ENCODE results near the gene FERMT3. TPM values are rescaled to one million over a fixed set of nuclear protein-coding genes. Genes with fewer than 3 reads are reported as not detected.

FERMT3 gene
- total and polyA plus RNA-seq, 2 of the 13 experiments (the other 11 are each of a cell fraction or from before 2014, with no cell fraction given): 0.29 TPM; not detected in 1

DNA sequence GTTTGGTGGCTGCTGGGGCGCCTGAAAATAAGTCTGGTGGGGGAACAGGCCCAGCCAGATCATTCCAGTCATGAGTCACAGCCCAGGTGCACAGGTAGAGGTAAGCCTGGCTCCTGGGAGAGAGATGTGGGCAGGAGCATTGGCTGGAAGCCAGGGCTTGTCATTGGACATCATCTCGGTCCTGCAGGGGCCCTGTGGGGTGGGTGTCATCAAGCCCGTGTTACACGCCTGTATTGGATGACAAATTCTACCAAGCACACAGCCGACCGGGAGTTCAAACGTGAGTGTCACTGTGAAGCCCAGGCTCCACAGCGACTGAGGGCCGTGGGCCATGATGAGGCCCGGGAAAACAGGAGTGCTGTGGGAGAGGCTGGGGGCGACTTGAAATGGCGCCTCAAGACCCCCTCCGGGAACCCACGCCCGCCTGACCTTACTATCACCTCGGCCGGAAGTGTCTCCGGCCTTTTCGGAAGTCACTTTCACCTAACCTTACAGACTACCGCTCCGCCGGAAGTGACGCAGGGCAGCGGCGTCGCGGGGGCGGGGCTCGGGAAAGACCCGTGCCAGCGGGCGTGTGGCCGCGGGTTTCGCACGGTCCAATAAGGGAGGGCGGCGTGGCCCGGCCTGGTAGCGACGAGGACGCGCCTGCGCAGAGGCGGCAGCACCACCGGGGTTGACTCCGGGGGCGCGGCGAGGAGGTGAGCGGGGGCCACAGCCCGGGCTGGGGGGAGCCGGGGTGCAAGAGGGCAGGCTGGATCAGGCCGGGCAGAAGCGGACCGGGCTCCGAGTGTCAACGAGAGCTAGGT lies 34.1 kb downstream of the FERMT3 start, which contains the start of gene FKBP2 (continued):
- TF ChIP-seq, protein P1, sequence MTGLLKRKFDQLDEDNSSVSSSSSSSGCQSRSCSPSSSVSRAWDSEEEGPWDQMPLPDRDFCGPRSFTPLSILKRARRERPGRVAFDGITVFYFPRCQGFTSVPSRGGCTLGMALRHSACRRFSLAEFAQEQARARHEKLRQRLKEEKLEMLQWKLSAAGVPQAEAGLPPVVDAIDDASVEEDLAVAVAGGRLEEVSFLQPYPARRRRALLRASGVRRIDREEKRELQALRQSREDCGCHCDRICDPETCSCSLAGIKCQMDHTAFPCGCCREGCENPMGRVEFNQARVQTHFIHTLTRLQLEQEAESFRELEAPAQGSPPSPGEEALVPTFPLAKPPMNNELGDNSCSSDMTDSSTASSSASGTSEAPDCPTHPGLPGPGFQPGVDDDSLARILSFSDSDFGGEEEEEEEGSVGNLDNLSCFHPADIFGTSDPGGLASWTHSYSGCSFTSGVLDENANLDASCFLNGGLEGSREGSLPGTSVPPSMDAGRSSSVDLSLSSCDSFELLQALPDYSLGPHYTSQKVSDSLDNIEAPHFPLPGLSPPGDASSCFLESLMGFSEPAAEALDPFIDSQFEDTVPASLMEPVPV (CRISPR knock-in tag; IDR thresholded peaks at IDR 0.05): peak; percentile 26
- no peak for TF ChIP-seq MBNL3 (CRISPR knock-in tag; conservative IDR thresholded peaks at IDR 0.05)
- TF ChIP-seq GATAD2A (CRISPR knock-in tag; IDR thresholded peaks at IDR 0.05): peak; percentile 36; the same call in 1 of the 2 replicates
- TF ChIP-seq RFXAP (CRISPR knock-in tag; IDR thresholded peaks at IDR 0.05; ENCODE audit: borderline replicate concordance): peak; percentile 64; the same call in 1 of the 2 replicates
- TF ChIP-seq, protein P2, sequence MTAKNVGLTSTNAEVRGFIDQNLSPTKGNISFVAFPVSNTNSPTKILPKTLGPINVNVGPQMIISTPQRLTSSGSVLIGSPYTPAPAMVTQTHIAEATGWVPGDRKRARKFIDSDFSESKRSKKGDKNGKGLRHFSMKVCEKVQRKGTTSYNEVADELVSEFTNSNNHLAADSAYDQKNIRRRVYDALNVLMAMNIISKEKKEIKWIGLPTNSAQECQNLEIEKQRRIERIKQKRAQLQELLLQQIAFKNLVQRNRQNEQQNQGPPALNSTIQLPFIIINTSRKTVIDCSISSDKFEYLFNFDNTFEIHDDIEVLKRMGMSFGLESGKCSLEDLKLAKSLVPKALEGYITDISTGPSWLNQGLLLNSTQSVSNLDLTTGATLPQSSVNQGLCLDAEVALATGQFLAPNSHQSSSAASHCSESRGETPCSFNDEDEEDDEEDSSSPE (CRISPR knock-in tag; IDR thresholded peaks at IDR 0.05): peak; percentile 89
- TF ChIP-seq ZNF251 (CRISPR knock-in tag; IDR thresholded peaks at IDR 0.05): no peak
- TF ChIP-seq KMT2B (CRISPR knock-in tag; IDR thresholded peaks at IDR 0.05): no peak
- TF ChIP-seq HOXA3 (CRISPR knock-in tag; IDR thresholded peaks at IDR 0.05): peak; percentile 82; the same call in 1 of the 2 replicates
- TF ChIP-seq, protein P3, sequence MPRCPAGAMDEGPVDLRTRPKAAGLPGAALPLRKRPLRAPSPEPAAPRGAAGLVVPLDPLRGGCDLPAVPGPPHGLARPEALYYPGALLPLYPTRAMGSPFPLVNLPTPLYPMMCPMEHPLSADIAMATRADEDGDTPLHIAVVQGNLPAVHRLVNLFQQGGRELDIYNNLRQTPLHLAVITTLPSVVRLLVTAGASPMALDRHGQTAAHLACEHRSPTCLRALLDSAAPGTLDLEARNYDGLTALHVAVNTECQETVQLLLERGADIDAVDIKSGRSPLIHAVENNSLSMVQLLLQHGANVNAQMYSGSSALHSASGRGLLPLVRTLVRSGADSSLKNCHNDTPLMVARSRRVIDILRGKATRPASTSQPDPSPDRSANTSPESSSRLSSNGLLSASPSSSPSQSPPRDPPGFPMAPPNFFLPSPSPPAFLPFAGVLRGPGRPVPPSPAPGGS (CRISPR knock-in tag; IDR thresholded peaks at IDR 0.05): peak; percentile 81; the same call in 1 of the 2 replicates
- TF ChIP-seq, protein P4, sequence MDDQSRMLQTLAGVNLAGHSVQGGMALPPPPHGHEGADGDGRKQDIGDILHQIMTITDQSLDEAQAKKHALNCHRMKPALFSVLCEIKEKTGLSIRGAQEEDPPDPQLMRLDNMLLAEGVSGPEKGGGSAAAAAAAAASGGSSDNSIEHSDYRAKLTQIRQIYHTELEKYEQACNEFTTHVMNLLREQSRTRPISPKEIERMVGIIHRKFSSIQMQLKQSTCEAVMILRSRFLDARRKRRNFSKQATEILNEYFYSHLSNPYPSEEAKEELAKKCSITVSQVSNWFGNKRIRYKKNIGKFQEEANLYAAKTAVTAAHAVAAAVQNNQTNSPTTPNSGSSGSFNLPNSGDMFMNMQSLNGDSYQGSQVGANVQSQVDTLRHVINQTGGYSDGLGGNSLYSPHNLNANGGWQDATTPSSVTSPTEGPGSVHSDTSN (CRISPR knock-in tag; IDR thresholded peaks at IDR 0.05; ENCODE audit: borderline replicate concordance): no peak
- TF ChIP-seq DNMT1 (CRISPR knock-in tag; IDR thresholded peaks at IDR 0.05): peak; percentile 80
- TF ChIP-seq SOX5 (CRISPR knock-in tag; IDR thresholded peaks at IDR 0.05; ENCODE audit: borderline replicate concordance): peak; percentile 22; the same call in 1 of the 2 replicates
- TF ChIP-seq, protein P5, sequence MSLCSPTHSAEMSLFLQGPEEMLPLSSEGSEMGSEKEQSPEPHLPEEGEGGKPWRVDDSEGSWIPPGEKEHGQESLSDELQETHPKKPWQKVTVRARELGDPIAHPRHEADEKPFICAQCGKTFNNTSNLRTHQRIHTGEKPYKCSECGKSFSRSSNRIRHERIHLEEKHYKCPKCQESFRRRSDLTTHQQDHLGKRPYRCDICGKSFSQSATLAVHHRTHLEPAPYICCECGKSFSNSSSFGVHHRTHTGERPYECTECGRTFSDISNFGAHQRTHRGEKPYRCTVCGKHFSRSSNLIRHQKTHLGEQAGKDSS (CRISPR knock-in tag; IDR thresholded peaks at IDR 0.05; ENCODE audit: borderline replicate concordance, low read depth): no peak
- TF ChIP-seq, protein P6, sequence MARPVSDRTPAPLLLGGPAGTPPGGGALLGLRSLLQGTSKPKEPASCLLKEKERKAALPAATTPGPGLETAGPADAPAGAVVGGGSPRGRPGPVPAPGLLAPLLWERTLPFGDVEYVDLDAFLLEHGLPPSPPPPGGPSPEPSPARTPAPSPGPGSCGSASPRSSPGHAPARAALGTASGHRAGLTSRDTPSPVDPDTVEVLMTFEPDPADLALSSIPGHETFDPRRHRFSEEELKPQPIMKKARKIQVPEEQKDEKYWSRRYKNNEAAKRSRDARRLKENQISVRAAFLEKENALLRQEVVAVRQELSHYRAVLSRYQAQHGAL (CRISPR knock-in tag; IDR thresholded peaks at IDR 0.05; ENCODE audit: not compliant biosample characterization): peak; percentile 67
- peak; percentile 96 for TF ChIP-seq POLR2G (IDR thresholded peaks at IDR 0.05; ENCODE audit: low read depth, low read length)
- TF ChIP-seq MED13 (CRISPR knock-in tag; IDR thresholded peaks at IDR 0.05): 0 out of 2 replicates have a peak, but pooled peaks have one; percentile 29
- TF ChIP-seq, protein P7, sequence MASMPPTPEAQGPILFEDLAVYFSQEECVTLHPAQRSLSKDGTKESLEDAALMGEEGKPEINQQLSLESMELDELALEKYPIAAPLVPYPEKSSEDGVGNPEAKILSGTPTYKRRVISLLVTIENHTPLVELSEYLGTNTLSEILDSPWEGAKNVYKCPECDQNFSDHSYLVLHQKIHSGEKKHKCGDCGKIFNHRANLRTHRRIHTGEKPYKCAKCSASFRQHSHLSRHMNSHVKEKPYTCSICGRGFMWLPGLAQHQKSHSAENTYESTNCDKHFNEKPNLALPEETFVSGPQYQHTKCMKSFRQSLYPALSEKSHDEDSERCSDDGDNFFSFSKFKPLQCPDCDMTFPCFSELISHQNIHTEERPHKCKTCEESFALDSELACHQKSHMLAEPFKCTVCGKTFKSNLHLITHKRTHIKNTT (CRISPR knock-in tag; IDR thresholded peaks at IDR 0.05): no peak
- peak; percentile 65; the same call in 1 of the 2 replicates for TF ChIP-seq PHF8 (CRISPR knock-in tag; IDR thresholded peaks at IDR 0.05)
- no peak for TF ChIP-seq STAG1 (CRISPR knock-in tag; IDR thresholded peaks at IDR 0.05)
- no peak for TF ChIP-seq SATB2 (CRISPR knock-in tag; IDR thresholded peaks at IDR 0.05)
- no peak for TF ChIP-seq LCORL (IDR thresholded peaks at IDR 0.05)
- peak; percentile 49; the same call in 1 of the 2 replicates for TF ChIP-seq LCORL (CRISPR knock-in tag; IDR thresholded peaks at IDR 0.05)
